ENCODE measurements around the gene ANKRD6.

Gene ANKRD6

DNA sequence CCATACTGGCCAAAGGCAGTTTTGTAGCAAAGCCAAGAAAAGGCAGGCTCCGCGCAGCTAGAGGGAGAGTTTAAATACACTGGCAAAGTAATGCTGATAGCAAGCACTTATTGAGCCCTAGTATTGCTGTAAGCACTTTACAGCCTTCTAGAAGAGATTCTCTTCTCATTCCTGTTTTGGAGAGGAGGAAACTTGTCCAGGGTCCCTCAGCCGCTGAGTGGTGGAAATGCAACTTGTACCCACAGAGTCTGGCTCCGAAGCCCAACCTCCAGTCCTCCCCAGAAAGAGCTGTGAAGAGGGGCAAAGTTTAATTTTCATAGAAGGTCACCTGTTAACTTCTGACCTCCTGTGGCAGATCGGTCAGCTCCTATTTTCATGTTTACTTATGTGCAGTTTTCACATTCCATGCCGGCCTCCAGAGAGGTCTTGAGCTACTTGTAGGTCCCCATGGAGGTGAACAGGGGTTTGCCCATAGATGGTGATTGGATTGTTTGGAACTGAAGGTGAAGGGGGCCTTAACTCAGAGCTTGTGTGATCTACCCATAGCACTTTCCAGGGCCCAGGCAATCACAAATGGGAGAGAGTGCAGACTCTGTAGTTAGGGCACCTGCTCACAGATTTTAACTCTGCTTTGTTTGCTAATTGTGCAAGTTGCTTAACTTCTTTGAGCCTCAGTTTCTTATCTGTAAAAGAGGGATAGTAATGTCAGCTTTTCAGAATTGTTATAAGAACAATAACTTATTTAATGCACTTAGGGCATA lies 134.9 kb downstream of the ANKRD6 start:
- DNase-seq, result no peak

DNA sequence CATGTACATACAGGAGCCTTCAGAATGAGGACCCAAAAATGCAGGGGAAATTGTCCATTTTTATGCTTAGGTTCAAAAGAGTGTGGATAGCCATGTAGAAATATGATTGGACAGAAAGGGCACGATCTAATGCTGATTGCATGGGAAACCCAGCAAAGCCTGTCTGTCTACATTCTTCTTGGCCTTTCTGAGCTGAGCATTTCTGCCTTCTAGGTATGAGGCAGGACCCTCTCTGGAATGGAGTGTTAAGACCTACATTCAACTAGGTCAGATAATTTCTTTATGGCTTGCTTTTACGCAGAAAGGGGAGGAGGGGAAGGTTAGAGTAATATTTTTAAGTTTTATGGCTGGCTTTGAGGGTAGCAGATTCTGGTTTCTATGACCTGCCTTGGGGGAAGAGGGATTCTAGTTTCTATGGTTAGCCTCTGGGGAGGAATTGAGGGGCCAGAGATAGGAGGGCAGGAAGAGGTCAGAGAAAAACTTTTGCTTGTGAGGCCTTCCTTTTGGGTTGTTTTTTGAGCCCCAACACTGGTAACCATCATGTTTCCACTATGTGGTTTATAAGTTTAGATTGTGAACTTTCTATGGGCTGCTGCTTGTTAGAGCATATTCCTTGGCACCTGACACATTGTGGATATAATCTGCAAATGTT lies 142.1 kb downstream of the ANKRD6 start:
- no peak for DNase-seq

DNA sequence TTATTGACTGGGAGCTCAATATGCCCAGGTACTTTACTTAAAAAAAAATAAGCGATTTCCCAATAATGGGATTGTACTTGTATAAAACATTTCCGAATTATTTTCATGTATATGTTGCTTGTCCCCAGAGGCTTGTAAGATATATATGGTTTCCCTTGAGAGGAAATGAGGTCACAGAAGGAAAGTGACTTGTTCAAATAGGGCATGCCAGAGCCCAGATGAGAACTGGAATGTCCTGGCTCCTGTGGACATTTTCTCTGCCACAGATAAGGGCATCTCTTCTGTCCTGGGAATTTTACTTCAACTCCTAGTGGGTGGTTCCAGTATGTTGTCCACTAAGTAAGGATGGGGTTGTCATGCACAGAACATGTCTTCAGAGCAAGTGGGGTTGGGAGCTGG lies 142.6 kb downstream of the ANKRD6 start:
- no peak for DNase-seq

DNA sequence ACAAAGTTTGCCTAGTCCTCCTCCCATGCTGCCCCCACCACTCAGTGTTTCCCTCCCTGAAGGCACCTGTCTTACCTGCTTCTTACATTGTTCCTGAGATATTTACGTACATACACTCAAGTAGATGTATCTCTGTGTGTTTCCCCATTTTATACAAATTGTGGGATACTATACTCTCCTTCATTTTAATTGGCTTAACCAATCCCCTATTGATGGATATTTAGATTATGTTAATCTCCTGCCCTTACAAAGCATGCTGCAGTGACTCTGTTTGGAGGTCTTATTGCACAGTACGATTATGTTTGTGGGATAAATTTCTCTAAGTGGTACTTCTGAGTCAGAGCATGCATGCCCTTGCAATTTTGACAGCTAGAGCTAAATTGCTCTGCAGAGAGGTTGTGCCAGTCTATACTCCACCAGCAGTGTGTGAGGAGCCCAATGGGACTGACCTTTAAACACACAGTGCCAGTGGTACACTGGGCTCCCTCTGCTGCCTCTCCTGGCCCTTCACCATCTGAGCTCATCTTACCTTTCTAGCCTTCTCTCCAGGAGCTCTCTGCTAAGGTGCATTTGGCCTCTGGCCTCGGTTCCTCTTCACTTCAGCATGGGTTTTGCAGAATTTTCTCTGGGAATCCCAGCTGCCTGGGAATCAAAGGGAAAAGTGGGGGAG lies 148.2 kb downstream of the ANKRD6 start:
- DNase-seq, result no peak

DNA sequence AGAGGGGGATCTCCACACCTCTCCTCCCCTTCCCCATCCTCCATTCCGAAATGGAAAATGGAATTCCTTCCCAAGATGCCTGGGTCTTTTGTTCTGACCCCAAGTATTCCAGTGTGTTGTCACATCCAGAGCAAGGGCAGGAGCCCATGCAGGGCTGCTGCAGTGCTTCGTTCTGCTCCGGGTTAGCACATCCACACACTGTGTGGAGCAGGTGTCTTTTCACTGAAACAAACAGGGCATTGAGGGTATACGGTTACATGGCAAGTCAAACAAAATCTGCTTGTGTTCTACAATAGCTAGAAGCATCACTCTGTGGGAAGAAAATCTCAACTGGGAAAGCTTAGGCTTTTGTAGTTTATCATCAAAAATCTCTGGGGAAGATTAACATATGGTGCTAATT lies 148.7 kb downstream of the ANKRD6 start:
- peak; percentile 55 for DNase-seq

DNA sequence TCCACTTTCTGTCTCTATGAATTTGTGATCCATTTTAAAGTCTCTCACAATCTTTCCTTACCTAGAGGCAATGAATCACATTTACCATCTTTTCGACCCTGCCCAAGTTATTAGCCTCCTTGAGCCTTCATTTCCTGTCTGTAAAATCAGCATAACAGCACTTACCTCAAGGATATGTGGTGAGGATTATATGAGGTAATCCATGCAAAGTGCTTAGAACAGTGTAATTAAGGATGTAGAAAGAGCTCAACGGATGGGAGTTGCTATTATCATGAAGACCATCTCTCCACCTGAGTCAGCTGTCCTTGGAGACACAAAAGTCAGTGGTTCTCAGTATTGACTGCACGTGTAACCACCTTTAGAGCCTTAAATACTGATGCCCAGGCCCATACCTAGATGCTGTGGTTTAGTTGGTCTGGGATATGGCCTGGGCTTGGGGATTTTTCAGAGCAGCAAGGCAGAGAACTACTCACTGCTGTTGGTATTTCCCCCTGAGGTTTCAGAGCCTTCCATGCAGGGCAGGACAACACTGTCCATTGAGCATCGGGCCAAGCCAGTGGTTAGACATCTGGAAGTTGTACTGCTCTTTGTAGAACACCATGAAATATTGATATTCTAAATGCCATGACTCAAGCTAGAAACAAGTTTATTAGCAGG lies 149.8 kb downstream of the ANKRD6 start:
- DNase-seq, result no peak

DNA sequence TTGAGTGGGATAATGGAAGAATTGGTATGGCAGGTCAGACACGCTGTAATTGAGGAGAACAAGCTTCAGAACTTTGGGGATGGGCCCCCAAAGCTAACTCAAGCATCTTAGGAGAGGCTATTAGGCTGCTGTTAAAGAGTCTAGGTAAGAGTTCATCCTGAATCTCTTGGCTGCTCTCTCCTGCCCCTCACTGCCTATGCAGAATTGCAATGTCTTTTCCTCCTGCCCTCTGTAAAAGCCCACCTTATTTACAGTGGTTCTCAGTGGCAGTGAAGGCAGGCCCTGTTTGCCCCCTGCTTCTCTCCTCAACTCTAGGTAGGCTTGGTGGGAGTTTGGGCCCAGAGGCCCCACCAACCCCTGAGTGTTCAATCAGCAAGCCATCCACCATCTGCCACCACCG lies 150.6 kb downstream of the ANKRD6 start:
- peak; percentile 48 for DNase-seq

DNA sequence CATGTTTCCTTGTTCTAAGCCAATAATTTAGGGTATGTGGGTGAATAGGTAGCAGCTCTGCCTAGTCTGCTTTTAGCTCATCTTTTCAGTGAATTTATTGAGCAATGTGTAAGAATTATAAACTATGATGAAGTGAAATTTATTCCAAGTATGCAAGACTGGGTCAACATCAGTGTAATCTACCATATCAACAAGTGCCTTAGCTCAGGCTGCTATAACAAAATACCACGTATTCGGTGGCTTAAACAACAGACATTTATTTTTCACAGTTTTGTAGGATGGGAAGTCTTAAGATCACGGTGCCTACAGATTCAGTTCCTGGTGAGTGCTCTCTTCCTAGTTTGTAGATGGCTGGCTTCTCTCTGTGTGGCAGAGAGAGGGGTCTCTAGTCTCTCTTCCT lies 151.6 kb downstream of the ANKRD6 start:
- DNase-seq, result no peak

DNA sequence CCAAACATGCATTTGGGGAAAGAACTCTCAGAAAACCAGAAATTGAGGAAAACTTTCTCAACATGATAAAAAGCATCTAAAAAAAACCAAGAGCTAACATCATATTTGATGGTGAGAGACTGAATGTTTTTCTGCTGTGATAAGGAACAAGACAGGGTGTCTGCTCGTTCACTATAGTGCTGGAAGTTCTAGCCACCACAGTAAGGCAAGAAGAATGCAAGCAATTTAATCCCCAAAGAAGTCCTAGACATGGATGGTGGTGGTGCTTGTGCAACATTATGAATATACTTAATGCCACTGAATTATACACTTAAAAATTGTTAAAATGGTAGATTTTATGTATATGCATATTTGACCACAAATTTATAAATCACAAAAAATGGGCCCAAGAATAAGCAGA lies 152.2 kb downstream of the ANKRD6 start:
- DNase-seq, result no peak

DNA sequence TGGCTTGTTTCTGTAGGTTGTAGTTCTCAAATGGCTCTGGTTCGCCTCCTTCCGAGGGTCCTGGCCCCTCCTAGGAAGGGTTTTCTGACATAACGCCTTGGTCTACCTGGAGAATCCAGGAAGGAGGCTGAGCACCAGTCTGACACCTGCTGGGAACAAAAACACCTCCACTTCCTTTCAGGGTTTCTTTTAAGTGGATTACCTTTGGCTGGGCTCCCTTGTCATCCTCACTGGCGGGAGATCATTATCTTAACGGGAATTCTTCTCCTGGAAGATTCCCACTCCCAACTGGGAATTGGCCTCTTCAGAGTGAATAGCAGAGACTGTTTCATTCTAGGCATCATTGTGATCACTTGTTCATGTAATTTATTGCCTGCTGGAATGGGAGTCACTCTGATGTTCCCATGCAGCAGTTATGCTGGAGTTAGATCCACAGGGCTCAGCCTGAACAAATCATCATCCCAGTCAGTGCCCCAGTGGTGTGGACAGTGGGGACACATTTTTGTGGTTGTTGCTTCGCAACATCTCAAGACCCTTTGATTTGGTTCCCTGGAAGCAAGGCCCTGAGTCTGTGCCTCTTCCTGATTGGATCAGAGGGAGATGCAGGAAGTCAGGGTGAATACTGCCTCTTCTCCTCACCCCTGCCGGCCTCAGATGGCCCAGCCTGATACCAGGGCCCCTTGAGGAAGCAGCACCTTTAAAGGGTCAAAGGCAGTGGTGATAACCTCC lies 156.5 kb downstream of the ANKRD6 start:
- no peak for DNase-seq

DNA sequence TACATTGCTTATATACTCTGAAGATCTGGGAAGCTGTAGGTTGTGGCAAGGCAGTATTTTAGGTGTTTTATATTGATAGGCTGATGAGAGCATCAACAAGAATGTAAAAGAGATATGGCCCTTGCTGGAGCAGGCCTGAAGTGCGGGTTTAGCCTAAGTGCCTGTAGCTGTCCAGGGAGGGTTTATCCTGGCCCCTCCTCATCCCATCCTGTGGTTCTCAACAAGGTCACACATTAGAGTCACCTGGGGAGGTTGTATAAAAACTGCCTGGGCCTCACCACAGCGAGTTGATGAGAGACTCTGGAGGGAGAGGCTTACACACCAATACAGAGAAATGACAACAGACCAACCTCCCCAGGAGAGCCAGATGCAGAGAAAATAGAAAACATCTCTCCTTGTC lies 157.2 kb downstream of the ANKRD6 start:
- no peak for DNase-seq

DNA sequence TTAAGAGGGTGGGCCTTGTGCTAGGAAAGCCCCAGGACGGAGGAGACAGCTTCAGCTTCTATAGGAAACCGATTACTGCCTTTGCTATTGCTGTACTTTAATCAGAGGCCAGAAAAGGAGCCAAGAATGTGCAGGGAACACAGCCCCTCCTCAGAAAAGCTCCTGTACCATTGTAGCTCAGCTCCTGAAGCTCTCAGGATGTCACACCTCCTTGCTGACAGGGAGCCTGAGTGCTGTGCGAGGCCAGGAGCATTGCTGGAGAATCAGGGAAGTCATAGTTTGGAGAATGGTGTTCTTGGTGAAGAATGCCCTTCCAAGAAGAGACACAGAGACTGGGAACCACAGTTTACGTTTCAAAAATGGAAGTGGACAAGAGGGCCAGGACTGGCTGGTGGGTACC lies 158.8 kb downstream of the ANKRD6 start:
- no peak for DNase-seq

DNA sequence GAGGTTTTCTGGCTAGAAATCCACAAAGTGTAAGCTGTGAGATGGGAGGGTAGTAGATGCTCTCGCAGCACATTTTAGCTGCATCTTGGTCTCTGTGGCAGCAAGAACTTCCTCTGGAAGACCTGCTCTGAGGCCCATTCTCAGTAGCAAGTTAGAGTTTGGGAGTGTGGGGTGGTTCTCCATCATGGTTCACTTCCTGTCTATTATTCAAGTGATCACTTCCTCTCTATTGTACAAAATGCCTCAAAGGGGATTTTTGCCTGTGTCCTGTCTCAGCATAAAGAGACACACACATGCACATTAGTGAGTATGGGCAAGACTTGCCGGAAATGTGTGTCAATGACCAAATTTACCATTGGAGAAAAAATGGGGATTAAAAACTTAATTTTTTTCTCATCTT lies 163.1 kb downstream of the ANKRD6 start:
- no peak for DNase-seq

DNA sequence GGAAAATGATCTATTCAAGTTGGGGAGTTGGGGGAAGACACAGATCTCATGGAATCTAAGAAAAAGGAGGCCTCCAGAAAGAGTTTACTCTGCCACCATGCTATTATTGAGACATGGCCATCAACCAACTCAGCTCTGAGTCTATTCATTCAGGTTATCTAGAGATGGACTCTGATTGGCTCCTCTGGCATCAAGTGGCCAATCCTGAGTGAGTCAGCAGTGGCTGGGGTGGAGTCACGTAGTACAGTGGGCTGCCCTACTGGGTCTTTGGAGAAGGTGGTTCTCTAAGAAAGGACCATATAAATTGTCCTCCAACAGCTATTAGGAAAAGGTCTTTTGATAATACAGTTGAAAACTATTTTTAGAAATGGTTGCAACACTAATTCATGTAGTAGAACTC lies 163.5 kb downstream of the ANKRD6 start:
- DNase-seq, result no peak

DNA sequence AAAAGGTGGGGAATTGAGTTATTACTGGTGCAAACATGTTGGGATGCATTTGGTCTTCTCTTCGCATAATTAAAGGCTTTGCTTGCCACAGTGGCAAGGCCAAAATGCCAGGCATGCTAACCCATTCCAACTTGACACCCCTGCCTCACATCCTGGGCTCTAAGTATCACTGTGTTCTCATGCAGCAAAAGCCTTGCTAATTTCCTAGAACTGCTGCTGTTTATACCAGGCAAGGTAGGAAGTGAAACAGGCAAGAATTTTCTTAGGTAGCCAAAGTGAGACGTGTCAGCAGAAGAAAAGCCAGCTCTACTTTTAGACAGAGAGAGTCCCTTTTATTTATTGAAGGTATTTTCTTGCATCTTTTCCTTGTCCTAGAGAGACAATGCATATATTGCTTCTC lies 164.4 kb downstream of the ANKRD6 start:
- no peak for DNase-seq

DNA sequence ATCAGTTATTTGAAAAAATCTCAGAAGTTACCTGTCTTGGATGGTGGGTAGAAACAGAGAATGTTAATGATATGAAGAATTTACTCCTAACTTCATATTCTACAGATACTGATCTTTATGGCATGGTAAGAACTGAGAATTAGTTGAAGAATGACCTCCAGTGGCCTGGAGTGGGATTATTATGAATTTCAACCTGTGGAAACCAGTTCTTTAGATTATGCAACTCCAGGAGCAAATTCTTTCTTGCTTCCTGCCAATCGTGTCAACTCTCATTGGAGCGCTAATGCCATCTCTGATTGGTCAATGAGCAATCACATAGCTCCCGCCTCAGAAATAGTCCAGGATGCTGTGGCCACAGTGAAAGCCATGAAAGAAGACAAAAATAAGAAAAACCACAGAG lies 165.0 kb downstream of the ANKRD6 start:
- peak; percentile 43 for DNase-seq

DNA sequence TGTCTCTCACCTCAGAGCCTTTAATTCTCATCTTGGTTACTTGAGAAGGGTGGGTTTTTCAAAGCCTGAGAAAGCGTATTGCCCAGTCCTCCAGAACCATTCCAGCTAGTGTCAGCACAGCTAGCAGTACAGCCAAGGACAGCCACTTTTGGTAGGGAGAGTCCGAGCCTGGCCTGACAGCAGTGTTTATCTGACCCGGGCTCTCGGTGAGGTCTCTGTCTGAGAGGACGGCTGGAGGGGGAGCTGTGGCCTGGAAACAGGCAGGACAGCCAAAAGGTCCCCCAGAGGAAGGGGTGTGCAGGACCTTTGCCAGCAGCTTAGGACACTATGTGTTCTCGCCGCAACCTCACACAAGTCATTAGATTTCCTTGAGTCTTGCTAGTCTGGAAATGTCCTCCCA lies 166.8 kb downstream of the ANKRD6 start:
- DNase-seq, result no peak

DNA sequence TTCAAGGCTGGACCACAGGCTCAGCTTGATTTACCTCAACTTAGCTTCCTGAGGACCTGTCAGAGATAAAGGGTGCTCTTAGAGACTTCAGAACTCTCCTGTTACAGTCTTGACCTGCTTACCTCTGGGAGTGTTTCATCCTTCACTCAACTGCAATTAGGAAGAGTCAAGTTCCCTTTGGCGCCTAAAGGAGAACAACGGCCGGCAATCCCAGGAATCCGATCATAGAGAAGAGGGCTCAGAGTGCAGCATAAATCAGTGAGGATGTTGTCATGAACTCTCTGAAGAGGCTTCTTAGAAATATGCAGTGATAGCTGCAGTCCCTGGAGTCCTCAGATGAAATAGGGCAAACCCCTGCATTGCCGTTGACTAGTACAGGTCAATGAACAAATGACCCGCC lies 169.2 kb downstream of the ANKRD6 start:
- no peak for DNase-seq

DNA sequence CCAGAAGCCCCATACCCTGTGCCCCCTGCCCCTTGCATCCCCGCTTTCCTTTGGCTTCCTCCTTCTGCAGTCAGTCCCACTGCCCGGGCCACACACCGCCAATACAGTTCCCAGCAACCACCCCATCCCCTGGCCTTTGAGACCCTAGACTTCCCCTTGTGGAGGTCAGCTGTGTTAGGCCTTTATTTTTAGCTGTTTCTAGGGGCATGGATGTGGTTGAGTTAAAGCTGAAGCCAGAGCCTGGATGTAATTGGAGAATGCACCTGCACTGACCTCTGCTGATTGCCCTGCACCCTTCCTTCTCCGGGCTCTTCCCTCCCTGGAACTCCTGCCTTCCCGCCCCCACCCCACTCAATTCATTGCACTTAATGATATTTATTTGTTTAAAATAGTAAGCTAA lies 171.7 kb downstream of the ANKRD6 start:
- DNase-seq, result no peak

DNA sequence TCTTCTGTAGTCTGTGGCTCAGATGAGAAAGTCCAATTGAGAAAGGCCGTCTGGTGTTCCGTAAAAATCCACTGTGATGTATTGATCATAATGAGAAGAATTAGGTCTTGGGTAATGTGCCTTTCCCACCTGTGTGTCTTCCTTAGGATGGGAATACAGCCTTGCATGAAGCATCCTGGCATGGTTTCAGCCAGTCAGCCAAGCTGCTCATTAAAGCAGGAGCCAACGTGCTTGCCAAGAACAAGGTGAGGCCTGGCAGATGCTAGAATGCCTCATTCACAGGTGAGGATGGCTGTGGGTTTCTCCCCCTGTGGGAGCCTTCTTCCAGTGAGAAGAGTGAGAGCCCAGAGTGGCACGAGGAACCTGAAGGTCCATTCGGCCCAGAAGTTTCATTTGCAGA lies 172.9 kb downstream of the ANKRD6 start:
- DNase-seq, result no peak

DNA sequence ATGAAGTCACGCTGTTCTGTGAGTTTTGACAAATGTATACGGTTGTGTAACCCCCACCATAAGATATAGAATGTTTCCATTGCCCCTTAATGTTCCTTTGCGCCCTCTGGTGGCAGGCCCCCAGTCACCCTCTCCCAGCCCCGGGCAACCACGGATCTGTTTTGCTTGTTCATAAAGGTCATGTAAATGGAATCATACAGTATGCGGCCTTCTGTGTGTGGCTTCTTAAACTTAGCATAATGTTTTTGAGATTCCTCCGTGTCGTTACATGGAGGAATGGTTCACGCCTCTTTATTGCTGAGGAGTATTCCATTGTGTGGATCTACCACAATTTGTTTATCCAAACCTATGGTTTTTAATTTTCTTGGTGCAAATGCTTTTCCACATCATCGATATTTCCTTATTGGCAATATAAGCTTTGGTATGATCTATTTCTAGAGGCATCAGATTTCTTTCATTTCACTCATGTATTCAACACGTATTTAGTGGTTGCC lies 177.2 kb downstream of the ANKRD6 start:
- peak; percentile 13 for DNase-seq

DNA sequence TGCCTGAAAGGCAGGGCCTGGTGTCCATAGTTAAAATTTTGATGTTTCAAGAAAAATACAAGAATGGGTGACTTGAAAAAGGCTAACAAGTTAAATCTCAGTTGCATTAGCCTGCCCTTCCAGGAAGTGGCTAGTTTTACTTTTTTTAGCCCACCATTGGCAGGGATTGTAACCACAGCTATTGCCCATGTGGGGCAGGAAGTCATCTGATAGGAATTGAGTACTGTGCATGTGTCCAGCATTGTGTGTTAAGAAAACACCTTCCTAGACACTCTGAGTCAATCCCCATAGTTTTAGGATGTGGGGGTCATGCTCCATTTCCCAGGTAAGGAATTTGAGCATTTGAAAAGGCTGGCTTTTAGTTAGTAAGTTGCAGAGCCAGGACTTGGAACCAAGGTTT lies 178.7 kb downstream of the ANKRD6 start:
- no peak for DNase-seq

DNA sequence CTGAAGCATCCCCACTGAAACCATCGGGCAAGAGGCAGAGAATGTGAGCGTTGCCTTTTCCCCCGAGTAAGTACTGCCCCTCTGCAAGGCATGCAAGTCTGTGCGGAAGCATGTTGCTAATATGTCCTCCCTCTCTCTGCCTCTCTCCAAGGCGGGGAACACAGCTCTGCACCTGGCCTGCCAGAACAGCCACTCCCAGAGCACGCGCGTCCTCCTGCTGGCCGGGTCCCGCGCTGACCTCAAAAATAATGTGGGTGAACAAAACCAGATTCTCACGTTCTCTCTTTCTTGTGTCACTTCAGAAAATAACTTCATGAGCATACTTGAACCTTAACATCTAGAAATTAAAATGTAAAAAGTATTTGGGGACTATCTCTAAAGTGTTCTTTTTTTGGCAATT lies 179.2 kb downstream of the ANKRD6 start:
- no peak for DNase-seq
